Measurements from ENCODE around the gene NIN.

DNA sequence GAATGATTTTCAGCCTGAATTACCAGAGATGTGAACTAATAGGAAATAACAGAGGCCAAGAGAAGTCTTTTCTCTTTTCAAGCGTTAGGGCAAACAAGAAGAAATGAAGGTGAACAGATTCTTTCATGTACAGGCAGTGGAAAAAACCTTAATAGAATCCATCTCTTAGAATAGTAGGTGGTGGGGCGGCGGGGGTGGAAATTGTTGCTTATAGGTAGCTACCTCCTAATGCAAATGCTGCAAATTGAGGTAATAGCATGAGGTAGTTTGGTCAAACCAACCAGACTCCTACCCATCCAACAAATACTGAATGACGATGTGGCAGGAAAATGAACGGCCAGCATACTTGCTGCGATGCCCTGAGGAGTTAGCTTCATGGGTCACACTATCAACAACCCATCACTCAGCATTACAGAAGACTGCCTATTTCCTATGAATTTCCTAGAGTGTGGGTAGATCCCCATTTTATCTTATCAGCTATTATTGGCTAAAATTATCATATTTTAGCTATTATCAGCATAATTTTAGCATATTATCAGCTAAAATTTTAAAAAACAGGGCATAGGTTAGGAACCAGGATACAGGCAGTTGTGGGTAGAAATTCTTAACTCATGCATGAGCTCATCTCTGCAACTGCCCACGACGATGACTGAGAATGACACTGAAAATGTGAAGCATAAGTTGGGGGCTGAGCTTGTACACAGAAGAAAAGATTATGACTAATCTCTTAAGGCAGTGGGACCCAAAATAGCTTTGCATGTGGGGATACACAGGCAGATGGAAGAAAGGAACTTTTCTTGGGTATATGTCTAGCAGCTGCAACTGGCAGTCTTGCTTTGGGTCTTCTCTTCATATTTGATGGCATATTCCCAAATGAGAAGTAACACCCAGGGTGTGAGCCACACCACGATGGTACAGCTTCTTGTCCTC lies 68.7 kb downstream of the NIN start:
- TF ChIP-seq, protein P1, sequence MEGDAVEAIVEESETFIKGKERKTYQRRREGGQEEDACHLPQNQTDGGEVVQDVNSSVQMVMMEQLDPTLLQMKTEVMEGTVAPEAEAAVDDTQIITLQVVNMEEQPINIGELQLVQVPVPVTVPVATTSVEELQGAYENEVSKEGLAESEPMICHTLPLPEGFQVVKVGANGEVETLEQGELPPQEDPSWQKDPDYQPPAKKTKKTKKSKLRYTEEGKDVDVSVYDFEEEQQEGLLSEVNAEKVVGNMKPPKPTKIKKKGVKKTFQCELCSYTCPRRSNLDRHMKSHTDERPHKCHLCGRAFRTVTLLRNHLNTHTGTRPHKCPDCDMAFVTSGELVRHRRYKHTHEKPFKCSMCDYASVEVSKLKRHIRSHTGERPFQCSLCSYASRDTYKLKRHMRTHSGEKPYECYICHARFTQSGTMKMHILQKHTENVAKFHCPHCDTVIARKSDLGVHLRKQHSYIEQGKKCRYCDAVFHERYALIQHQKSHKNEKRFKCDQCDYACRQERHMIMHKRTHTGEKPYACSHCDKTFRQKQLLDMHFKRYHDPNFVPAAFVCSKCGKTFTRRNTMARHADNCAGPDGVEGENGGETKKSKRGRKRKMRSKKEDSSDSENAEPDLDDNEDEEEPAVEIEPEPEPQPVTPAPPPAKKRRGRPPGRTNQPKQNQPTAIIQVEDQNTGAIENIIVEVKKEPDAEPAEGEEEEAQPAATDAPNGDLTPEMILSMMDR (conservative IDR thresholded peaks at IDR 0.05) = no peak
- no peak for TF ChIP-seq ZFX (IDR thresholded peaks at IDR 0.05)
